ENCODE results near the gene SDE2.
"Not testable (repeated sequence)": the region's sequence is repeated elsewhere in the genome, so short reads cannot be mapped to it uniquely, and the experiment has no call there.

The SDE2 gene

GRCh38 chr1:225987491-225988316 lies 11.4 kb downstream of the SDE2 start:
- in situ Hi-C loops (cut with HindIII; ENCODE audit: low pct_ligation_motif_present, low pct_unique_long_range_greater_than_20kb, low sequenced_read_pairs) = loop anchor here (25.0 kb wide), 1 partner anchor 500 kb away; no protein-coding TSS in a partner anchor
- peak; percentile 61 for DNase-seq

DNA sequence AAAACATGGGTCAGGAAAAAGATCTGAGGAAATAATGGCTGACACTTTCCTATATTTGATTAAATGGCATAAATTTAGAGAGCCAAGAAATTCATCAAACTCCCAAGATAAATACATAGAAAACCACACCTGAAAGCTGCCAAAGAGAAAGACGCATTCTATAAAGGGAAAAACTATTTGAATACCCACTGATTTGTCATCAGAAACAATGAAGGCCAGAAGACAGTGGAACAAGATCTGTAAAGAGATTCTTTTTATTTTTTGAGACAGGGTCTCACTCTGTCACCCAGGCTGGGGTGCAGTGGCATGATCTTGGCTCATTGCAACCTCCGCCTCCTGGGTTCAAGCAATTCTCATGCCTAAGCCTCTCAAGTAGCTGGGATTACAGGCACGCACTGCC lies 17.4 kb downstream of the SDE2 start:
- DNase-seq = no peak
- in situ Hi-C loops (cut with HindIII; ENCODE audit: low pct_ligation_motif_present, low pct_unique_long_range_greater_than_20kb, low sequenced_read_pairs) = loop anchor here (25.0 kb wide), 1 partner anchor 494 kb away; no protein-coding TSS in a partner anchor

- in situ Hi-C loops (cut with HindIII; ENCODE audit: low pct_ligation_motif_present, low pct_unique_long_range_greater_than_20kb, low sequenced_read_pairs) = loop anchor here (25.0 kb wide), 1 partner anchor 493 kb away; no protein-coding TSS in a partner anchor
- no peak for DNase-seq
Measured at GRCh38 chr1:225980005-225980836, 18.9 kb downstream of the SDE2 start.

- no peak for DNase-seq
- in situ Hi-C loops (cut with HindIII; ENCODE audit: low pct_ligation_motif_present, low pct_unique_long_range_greater_than_20kb, low sequenced_read_pairs) = loop anchor here (25.0 kb wide), 1 partner anchor 492 kb away; no protein-coding TSS in a partner anchor
Measured at GRCh38 chr1:225979421-225979820, 19.7 kb downstream of the SDE2 start.

- in situ Hi-C loops (cut with HindIII; ENCODE audit: low pct_ligation_motif_present, low pct_unique_long_range_greater_than_20kb, low sequenced_read_pairs) = loop anchor here (25.0 kb wide), 1 partner anchor 491 kb away; no protein-coding TSS in a partner anchor
Measured at GRCh38 chr1:225977937-225978748, 21.0 kb downstream of the SDE2 start.

DNA sequence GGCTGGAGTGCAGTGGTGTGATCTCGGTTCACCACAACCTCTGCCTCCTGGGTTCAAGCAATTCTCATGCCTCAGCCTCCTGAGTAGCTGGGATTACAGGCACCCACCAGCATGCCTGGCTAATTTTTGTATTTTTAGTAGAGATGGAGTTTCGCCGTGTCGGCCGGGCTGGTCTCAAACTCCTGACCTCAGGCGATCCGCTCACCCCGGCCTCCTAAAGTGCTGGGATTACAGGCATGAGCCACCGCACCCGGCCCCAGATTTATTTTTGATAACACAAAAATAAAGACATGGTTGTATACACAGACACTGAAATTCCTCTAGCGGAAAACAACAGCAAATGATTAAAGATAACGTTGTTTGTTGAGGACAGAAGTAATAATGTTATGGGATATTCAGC lies 24.0 kb downstream of the SDE2 start:
- in situ Hi-C loops (cut with HindIII; ENCODE audit: low pct_ligation_motif_present, low pct_unique_long_range_greater_than_20kb, low sequenced_read_pairs) = loop anchor here (25.0 kb wide), 1 partner anchor 488 kb away; no protein-coding TSS in a partner anchor
- not testable (repeated sequence) for DNase-seq

More at GRCh38 chr1:225977937-225978748, 21.0 kb downstream of the SDE2 start:
- DNase-seq = no peak

DNA sequence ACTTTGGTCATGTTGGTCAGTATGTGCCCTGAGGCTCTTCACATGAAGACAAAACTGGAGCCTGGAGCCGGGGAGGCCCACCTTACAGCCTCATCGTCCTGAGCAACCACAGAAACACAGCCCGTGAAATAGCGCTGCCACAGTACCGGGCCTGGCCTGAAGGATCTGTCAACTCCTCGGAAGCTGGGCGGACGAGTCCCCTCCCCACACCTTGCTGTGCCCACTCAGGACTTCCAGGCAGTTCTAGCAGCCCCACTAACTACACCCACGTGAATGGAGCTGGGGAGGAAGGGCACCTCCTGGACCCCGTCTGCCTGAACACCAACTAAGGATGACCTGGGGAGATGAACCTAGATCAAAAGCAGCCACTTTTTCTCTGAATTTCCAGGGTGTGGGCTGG lies 24.7 kb downstream of the SDE2 start:
- in situ Hi-C loops (cut with HindIII; ENCODE audit: low pct_ligation_motif_present, low pct_unique_long_range_greater_than_20kb, low sequenced_read_pairs) = no loop called here
- no peak for DNase-seq

DNA sequence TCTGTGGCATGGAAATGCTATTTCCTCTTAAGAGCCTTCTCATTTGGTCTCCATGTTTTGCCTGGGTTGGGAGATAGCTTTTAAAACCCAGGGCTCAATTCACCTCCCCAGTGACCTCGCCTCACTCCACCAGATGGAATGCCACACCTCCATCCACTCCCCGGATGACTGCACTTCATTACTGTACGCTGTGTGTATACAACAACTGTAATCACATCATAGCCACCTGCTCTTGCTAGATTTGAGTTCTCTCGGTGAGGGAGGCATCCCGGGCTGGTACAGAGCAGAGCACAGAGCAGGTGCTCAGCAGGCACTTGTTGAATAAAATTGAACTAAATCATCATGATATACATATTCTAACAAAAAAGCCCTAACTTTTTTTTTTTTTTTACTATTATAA lies 26.0 kb downstream of the SDE2 start:
- peak; percentile 49 for DNase-seq
- in situ Hi-C loops (cut with HindIII; ENCODE audit: low pct_ligation_motif_present, low pct_unique_long_range_greater_than_20kb, low sequenced_read_pairs) = no loop called here

GRCh38 chr1:225972344-225973152 lies 26.6 kb downstream of the SDE2 start:
- in situ Hi-C loops (cut with HindIII; ENCODE audit: low pct_ligation_motif_present, low pct_unique_long_range_greater_than_20kb, low sequenced_read_pairs) = no loop called here
- DNase-seq = no peak

DNA sequence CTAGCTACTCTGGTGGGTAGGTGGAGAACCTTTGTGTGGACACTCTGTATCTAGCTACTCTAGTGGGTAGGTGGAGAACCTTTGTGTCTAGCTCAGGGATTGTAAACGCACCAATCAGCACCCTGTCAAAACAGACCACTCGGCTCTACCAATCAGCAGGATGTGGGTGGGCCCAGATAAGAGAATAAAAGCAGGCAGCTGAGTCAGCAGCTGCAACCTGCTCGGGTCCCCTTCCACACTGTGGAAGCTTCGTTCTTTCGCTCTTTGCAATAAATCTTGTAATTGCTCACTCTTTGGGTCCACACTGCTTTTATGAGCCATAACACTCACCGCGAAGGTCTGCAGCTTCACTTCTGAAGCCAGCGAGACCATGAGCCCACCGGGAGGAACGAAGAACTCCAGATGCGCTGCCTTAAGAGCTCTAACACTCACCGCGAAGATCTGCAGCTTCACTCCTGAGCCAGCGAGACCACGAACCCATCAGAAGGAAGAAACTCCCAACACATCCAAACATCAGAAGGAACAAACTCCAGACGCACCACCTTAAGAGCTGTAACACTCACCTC lies 28.5 kb downstream of the SDE2 start:
- DNase-seq; in situ Hi-C loops (cut with HindIII; ENCODE audit: low pct_ligation_motif_present, low pct_unique_long_range_greater_than_20kb, low sequenced_read_pairs): not testable (repeated sequence)

DNA sequence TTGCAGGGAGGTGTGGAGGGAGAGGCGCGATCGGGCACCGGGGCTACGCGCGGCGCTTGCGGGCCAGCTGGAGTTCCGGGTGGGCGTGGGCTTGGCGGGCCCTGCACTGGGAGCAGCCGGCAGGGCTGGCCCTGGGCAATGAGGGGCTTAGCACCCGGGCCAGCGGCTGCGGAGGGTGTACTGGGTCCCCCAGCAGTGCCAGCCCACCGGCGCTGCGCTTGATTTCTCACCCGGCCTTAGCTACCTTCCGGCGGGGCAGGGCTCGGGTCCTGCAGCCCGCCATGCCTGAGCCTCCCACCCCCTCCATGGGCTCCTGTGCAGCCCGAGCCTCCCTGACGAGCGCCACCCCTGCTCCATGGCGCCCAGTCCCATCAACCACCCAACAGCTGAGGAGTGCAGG lies 29.4 kb downstream of the SDE2 start:
- DNase-seq; in situ Hi-C loops (cut with HindIII; ENCODE audit: low pct_ligation_motif_present, low pct_unique_long_range_greater_than_20kb, low sequenced_read_pairs): not testable (repeated sequence)

- no peak for DNase-seq
- in situ Hi-C loops (cut with HindIII; ENCODE audit: low pct_ligation_motif_present, low pct_unique_long_range_greater_than_20kb, low sequenced_read_pairs) = no loop called here
Measured at GRCh38 chr1:225965231-225965630, 33.9 kb downstream of the SDE2 start.

GRCh38 chr1:225963735-225964530 lies 35.2 kb downstream of the SDE2 start:
- in situ Hi-C loops (cut with HindIII; ENCODE audit: low pct_ligation_motif_present, low pct_unique_long_range_greater_than_20kb, low sequenced_read_pairs) = no loop called here
- peak; percentile 26 for DNase-seq

- DNase-seq = no peak
- in situ Hi-C loops (cut with HindIII; ENCODE audit: low pct_ligation_motif_present, low pct_unique_long_range_greater_than_20kb, low sequenced_read_pairs) = no loop called here
Measured at GRCh38 chr1:225962440-225962975, 36.6 kb downstream of the SDE2 start.

- in situ Hi-C loops (cut with HindIII; ENCODE audit: low pct_ligation_motif_present, low pct_unique_long_range_greater_than_20kb, low sequenced_read_pairs) = no loop called here
Measured at GRCh38 chr1:225961659-225962439, 37.3 kb downstream of the SDE2 start.

DNA sequence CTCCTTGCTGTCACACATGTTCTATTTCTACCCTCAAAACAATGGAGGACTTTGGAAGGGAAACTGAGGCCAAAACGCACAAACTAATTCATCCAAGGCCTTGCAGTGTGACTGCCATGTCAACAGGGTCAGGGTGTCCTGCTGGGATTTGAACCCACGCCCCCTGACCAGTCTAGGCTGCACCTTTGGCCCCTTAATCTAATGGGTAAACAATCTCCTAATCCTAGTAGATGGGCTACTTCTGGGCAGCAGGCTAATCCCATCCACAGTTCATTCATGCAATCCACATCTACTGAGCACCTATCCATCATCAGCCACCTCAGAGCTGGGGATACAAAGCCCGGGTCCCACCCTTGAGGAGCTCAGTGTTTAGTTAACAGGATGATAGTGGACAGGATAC lies 41.1 kb downstream of the SDE2 start:
- no peak for DNase-seq
- in situ Hi-C loops (cut with HindIII; ENCODE audit: low pct_ligation_motif_present, low pct_unique_long_range_greater_than_20kb, low sequenced_read_pairs) = no loop called here

More at GRCh38 chr1:225961659-225962439, 37.3 kb downstream of the SDE2 start:
- no peak for DNase-seq
